Osteoblast (primary cell): ENCODE results near the gene HIRA. TPM values are rescaled to one million over a fixed set of nuclear protein-coding genes. Genes with fewer than 3 reads are reported as not detected.
"Not testable (repeated sequence)": the region's sequence is repeated elsewhere in the genome, so short reads cannot be mapped to it uniquely, and the experiment has no call there.

ENCODE experiments used
- DNase-seq: peaks from one replicate; pipeline ENCODE4 v3.0.0; 2011; ENCODE audit warnings: low spot score, mixed read lengths; ENCODE audit not compliant: insufficient read length; ENCODE audit errors: missing footprints
- H2AFZ ChIP-seq: 2 replicates; pipeline ENCODE4 v1.6.0; 2011; ENCODE audit warnings: mild to moderate bottlenecking, low read length
- H3K27ac ChIP-seq: 2 replicates; pipeline ENCODE4 v1.5.1; 2011; ENCODE audit warnings: mild to moderate bottlenecking, low read depth, low read length, moderate library complexity
- H3K27me3 ChIP-seq: 2 replicates; pipeline ENCODE4 v1.6.0; 2012; ENCODE audit warnings: mild to moderate bottlenecking, control low read depth, inconsistent platforms, low read length, moderate library complexity; ENCODE audit not compliant: insufficient read depth
- H3K36me3 ChIP-seq: 2 replicates; pipeline ENCODE4 v1.5.1; 2011; ENCODE audit warnings: mild to moderate bottlenecking, low read length, control low read depth, moderate library complexity; ENCODE audit not compliant: insufficient read depth
- H3K4me1 ChIP-seq: 2 replicates; pipeline ENCODE4 v1.5.1; 2011; ENCODE audit warnings: mild to moderate bottlenecking, low read length, control low read depth, moderate library complexity; ENCODE audit not compliant: insufficient read depth
- H3K4me2 ChIP-seq: 2 replicates; pipeline ENCODE4 v1.6.0; 2011; ENCODE audit warnings: mild to moderate bottlenecking, low read length; ENCODE audit not compliant: insufficient read depth
- H3K4me3 ChIP-seq: fragments of 200-600 bp; sonication (generic); 3 replicates; pipeline ENCODE4 v1.5.1; 2012; ENCODE audit warnings: mild to moderate bottlenecking, low read length, inconsistent platforms; ENCODE audit not compliant: insufficient read depth
- H3K79me2 ChIP-seq: 2 replicates; pipeline ENCODE4 v1.6.0; 2012; ENCODE audit warnings: mild to moderate bottlenecking, low read length, control low read depth, inconsistent platforms; ENCODE audit not compliant: insufficient read depth
- H3K9me3 ChIP-seq: 2 replicates; pipeline ENCODE4 v1.5.1; 2011; ENCODE audit warnings: low read depth, low read length, control low read depth
- H4K20me1 ChIP-seq: 2 replicates; pipeline ENCODE4 v1.6.0; 2012; ENCODE audit warnings: mild to moderate bottlenecking, low read length, control low read depth; ENCODE audit not compliant: insufficient read depth
- CTCF ChIP-seq: IDR thresholded peaks from 2 replicates; pipeline ENCODE4 v1.5.1; 2011; ENCODE audit warnings: mild to moderate bottlenecking, low read depth, low read length, moderate library complexity; ENCODE audit errors: extremely low read depth
- total RNA-seq: library from RNA; depleted of rRNA; stranded (reverse); fragments of >200 nt; gene quantifications from 2 replicates; pipeline ENCODE4 v1.2.3, GENCODE V29; 2012

HIRA gene
- total RNA-seq, 1 donor: 22.1 TPM

DNA sequence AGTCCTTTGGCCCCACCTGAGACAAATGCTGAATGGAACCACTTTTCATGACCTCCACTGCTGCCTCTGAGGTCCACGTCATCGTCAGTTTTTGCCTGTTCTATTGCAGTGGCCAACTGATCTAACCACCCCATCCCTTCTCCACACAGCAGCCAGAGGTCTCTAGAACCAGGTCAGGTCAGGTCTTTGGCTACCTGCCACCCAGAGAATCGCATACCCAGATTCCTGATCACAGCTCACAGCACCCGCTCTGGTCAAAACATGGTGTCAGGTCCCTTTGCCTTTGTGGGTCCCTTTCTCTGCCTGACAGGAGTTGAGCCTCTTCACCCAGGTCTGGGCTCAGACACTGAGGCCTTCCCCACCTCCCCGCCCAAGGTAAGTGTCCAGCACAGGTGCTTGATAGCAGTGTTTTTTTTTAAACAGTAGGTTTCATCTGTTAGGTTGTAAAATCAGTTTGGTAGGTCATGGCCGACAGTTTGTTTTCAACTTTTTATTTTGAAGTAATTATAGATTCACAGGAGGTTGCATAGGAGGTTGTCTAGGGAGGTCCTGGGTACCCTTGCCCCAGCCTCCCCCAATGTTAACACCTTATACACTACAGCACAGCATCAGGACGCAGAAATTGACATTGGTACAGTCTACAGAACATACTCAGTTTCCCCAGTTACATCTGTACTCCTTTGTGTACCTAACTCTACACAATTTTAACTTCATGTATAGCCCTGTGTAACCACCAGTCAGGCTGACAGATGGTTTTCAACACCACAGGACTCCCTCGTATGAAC lies 9.1 kb upstream of the HIRA start:
- Histone ChIP-seq H4K20me1 (peaks cover 17% of the 10 kb centered on the region), H3K27me3 (no peaks in the 10 kb centered on the region), H2AFZ (no peak overlapping the region), H3K79me2 (peaks cover 60% of the 10 kb centered on the region), H3K4me3 (no peak overlapping the region), H3K27ac (no peak overlapping the region), H3K4me2 (no peak overlapping the region), H3K36me3 (peaks cover 20% of the 10 kb centered on the region), H3K9me3 (no peaks in the 10 kb centered on the region), H3K4me1 (no peaks in the 10 kb centered on the region)
- no peak for DNase-seq
- no peak for TF ChIP-seq CTCF

- H3K79me2 ChIP-seq: peaks cover 38% of the 10 kb centered on the region
- H3K27ac ChIP-seq: no peak overlapping the region
- no peaks in the 10 kb centered on the region for H3K9me3 ChIP-seq
- peaks cover 4% of the 10 kb centered on the region for H3K4me1 ChIP-seq
- no peak for DNase-seq
- TF ChIP-seq CTCF: no peak
- no peaks in the 10 kb centered on the region for H3K27me3 ChIP-seq
- no peak overlapping the region for H3K4me3 ChIP-seq
- no peak overlapping the region for H3K4me2 ChIP-seq
- peaks cover 8% of the 10 kb centered on the region for H4K20me1 ChIP-seq
- no peak overlapping the region for H2AFZ ChIP-seq
- H3K36me3 ChIP-seq: peaks cover 21% of the 10 kb centered on the region
These were observed 6.8 kb upstream of the HIRA start for GRCh38 chr22:19438298-19438697.

DNA sequence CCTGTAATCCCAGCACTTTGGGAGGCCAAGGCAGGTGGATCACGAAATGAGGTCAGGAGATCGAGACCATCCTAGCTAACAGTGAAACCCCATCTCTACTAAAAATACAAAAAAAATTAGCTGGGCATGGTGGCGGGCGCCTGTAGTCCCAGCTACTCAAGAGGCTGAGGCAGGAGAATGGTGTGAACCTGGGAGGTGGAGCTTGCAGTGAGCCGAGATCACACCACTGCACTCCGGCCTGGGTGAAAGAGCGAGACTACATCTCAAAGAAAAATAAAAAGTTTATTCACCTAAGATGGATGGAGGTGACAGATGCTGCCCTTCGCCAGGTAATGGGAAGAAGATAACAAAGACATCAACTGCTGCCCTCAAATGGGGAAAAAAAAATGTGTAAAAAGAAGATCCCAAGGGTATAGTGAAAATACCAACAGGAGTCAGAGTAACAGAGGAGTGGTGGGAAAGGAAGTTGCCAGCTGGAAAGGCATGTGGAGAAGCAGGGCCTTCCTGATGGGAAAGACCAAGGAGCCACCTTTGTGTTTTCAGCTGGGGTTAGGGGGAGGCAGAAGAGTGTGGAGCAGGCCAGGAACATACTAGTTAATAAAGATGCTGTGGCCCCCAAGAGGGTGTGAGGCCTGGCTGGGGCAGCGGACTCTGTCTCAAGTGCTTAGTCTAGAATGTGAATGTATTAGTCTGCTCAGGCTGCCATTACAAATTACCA lies 5.1 kb upstream of the HIRA start:
- not testable (repeated sequence) for H3K27me3 ChIP-seq, H3K4me1 ChIP-seq, DNase-seq, H2AFZ ChIP-seq, H4K20me1 ChIP-seq, H3K9me3 ChIP-seq, H3K4me2 ChIP-seq, H3K4me3 ChIP-seq
- Histone ChIP-seq H3K79me2 (peaks cover 24% of the 10 kb centered on the region), H3K27ac (peak overlapping the region; percentile 43), H3K36me3 (peaks cover 18% of the 10 kb centered on the region)

DNA sequence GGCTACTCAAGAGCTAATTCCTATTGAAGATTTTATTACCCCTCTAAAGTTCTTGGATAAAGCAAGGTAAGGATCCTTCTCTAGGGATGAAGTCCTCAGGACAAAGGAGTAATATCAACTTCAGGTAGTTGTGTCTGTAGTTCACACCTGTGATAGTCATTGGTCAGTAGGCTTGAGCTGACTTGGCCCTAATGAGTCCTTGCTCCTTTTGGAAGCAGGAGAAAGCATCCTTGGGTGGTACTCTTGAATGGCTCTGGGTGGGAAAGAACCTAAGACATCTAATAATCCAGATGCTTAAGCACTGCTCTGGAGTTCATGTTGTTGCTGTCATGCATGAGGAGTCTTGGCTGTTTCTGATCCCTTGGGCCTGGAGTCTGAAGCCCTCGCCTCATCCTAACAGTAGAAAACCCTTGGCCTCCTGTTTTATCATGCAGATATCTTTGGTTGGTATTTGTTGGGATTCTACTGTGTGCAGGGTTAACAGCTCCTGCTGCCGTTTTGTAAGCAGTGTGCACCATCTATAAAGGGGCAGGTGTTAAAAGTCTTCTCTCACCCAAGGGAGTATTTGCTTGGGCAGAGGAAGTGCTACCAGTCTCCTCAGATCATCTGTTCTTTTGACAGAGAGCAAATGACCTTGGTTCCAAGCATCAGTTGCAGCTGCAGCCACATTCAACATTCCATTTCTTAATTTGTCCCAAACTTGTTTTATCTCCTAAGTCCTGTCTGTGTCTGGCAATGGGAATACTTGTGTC lies 3.5 kb upstream of the HIRA start:
- peaks cover 23% of the 10 kb centered on the region for H3K79me2 ChIP-seq
- H3K36me3 ChIP-seq: peaks cover 18% of the 10 kb centered on the region
- no peaks in the 10 kb centered on the region for H3K9me3 ChIP-seq
- no peak overlapping the region for H3K4me2 ChIP-seq
- H3K4me3 ChIP-seq: no peak overlapping the region
- DNase-seq: no peak
- no peak overlapping the region for H3K27ac ChIP-seq
- H2AFZ ChIP-seq: no peak overlapping the region
- TF ChIP-seq CTCF: no peak
- H3K4me1 ChIP-seq: peaks cover 15% of the 10 kb centered on the region
- H3K27me3 ChIP-seq: no peaks in the 10 kb centered on the region
- peaks cover 4% of the 10 kb centered on the region for H4K20me1 ChIP-seq
